Keratinocyte (primary cell): Measurements from ENCODE around the gene ALG11.

ENCODE experiments used
- EZH2 ChIP-seq: IDR thresholded peaks from one replicate; pipeline ENCODE4 v1.6.1; 2012; ENCODE audit warnings: inconsistent platforms, mild to moderate bottlenecking, low read length, moderate library complexity
- TF ChIP-seq, protein P1 (sequence below), 3 experiments: IDR thresholded peaks in 1 of 3; conservative IDR thresholded peaks in 1 of 3; optimal IDR thresholded peaks in 1 of 3; 2 replicates in 2 of 3; 3 replicates in 1 of 3; pipeline versions ENCODE3 to v1.5.1; 2011; ENCODE audit warnings: low read length in 3 of 3, mild to moderate bottlenecking in 3 of 3, moderate library complexity in 2 of 3, control low read depth in 1 of 3, inconsistent platforms in 1 of 3; ENCODE audit not compliant: insufficient read depth in 2 of 3; ENCODE audit errors: extremely low read depth in 1 of 3

DNA sequence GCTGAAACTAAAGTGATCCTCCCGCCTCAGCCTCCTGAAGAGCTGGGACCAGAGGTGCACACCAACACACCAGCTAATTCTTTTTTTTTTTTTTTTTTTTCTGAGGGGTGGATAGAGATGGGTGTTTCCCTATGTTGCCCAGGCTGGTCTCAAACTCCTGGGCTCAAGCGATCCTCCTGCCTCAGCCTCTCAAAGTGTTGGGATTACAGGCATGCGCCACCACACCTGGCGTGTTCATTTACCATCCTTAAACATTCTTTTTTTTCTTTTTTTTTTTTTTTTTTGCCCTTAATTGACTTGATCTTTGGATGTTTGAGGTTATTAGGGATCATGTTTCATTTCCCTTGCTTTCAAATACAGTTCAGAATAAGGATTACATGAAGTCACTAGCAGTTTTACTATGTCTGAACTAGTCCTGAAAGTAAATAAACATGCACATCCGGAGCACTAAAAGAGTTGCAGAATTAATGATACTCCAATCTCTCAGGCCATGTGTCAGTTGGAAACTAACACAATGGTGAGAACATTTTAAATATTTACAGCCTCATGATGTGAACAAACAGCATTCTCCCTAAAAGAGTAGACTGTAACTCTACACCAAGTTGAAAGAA lies 22.5 kb downstream of the ALG11 start:
- TF ChIP-seq, protein P1, sequence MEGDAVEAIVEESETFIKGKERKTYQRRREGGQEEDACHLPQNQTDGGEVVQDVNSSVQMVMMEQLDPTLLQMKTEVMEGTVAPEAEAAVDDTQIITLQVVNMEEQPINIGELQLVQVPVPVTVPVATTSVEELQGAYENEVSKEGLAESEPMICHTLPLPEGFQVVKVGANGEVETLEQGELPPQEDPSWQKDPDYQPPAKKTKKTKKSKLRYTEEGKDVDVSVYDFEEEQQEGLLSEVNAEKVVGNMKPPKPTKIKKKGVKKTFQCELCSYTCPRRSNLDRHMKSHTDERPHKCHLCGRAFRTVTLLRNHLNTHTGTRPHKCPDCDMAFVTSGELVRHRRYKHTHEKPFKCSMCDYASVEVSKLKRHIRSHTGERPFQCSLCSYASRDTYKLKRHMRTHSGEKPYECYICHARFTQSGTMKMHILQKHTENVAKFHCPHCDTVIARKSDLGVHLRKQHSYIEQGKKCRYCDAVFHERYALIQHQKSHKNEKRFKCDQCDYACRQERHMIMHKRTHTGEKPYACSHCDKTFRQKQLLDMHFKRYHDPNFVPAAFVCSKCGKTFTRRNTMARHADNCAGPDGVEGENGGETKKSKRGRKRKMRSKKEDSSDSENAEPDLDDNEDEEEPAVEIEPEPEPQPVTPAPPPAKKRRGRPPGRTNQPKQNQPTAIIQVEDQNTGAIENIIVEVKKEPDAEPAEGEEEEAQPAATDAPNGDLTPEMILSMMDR (optimal IDR thresholded peaks at IDR 0.05 in 1 of 3, IDR thresholded peaks at IDR 0.05 in 1 of 3, conservative IDR thresholded peaks at IDR 0.05 in 1 of 3; ENCODE audit: extremely low read depth in 1 of 3, insufficient read depth in 2 of 3, low read length in 3 of 3) = no peak
- TF ChIP-seq EZH2 = no peak
